ENCODE results near the gene TCTA.

Gene TCTA

GRCh38 chr3:49461443-49462171 lies 49.4 kb downstream of the TCTA start:
- DNase-seq: no peak

GRCh38 chr3:49462222-49462621 lies 50.0 kb downstream of the TCTA start:
- DNase-seq: no peak

GRCh38 chr3:49465270-49466034 lies 53.2 kb downstream of the TCTA start:
- DNase-seq: no peak
